HL-60 (cell line): Measurements from ENCODE around the gene MAPT.

Experiments
- POLR2AphosphoS5 ChIP-seq: IDR thresholded peaks from 2 replicates; pipeline ENCODE4 v1.6.1; 2012; ENCODE audit warnings: low read depth
- REST ChIP-seq: IDR thresholded peaks from 2 replicates; pipeline ENCODE4 v1.6.1; 2012; ENCODE audit warnings: low read depth; ENCODE audit not compliant: insufficient replicate concordance
- TF ChIP-seq, protein P1 (sequence below): IDR thresholded peaks from one replicate; pipeline ENCODE4 v1.5.1; 2011; ENCODE audit warnings: low read length, control low read depth, inconsistent platforms; ENCODE audit not compliant: insufficient read depth

DNA sequence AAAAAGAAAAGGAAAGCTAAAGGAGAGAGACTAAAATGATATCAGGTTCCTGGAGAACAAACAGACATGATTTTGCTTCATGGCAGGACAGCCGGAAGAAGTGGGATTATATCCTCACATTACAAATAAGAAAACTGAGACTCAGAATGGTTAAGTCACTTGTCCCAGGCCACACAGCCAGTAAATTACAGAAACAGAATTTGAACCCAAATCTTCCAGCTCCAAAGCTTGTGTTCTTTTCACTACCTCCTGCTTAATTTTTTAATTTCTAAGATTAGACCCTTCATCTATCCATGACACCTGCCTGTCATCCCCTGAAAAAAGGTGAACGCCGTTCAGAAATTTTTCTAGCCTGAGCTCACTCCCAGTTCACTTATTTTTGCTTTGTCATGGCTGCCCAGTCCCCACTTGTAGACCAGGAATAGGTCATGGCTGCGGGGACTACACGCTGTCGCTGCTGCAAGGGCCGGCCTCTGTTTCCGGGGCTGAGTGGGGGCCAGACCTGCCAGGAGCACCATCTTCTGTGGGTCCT, 36.1 kb downstream of the MAPT start:
- TF ChIP-seq, protein P1, sequence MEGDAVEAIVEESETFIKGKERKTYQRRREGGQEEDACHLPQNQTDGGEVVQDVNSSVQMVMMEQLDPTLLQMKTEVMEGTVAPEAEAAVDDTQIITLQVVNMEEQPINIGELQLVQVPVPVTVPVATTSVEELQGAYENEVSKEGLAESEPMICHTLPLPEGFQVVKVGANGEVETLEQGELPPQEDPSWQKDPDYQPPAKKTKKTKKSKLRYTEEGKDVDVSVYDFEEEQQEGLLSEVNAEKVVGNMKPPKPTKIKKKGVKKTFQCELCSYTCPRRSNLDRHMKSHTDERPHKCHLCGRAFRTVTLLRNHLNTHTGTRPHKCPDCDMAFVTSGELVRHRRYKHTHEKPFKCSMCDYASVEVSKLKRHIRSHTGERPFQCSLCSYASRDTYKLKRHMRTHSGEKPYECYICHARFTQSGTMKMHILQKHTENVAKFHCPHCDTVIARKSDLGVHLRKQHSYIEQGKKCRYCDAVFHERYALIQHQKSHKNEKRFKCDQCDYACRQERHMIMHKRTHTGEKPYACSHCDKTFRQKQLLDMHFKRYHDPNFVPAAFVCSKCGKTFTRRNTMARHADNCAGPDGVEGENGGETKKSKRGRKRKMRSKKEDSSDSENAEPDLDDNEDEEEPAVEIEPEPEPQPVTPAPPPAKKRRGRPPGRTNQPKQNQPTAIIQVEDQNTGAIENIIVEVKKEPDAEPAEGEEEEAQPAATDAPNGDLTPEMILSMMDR = no peak
- TF ChIP-seq REST = no peak
- no peak for TF ChIP-seq POLR2AphosphoS5
